GM23338 (cell line): ENCODE results near the gene TM4SF5. TPM values are rescaled to one million over a fixed set of nuclear protein-coding genes. Genes with fewer than 3 reads are reported as not detected.

Experiments
- ATAC-seq: fragments of 200-7000 bp; cut with Tn5 transposase; 3 replicates; pipeline ENCODE4 v1.9.1; 2020
- DNase-seq: peaks from one replicate; pipeline ENCODE4 v3.0.0-alpha.2; 2015; ENCODE audit warnings: low spot score
- H2AFZ ChIP-seq: fragments of 200-600 bp; sonication (generic); 2 replicates; pipeline ENCODE4 v1.8.0; 2016; ENCODE audit warnings: antibody characterized with exemption, mild to moderate bottlenecking, moderate library complexity
- H3F3A ChIP-seq: fragments of 200-600 bp; sonication (generic); replicated peaks from 2 replicates; pipeline ENCODE4 v1.8.0; 2017; ENCODE audit warnings: antibody characterized with exemption, mixed run types, low read depth
- H3K27ac ChIP-seq: fragments of 200-600 bp; sonication (generic); 2 replicates; pipeline ENCODE4 v1.6.1; 2016; ENCODE audit warnings: low read depth
- H3K27me3 ChIP-seq: fragments of 200-600 bp; sonication (generic); 2 replicates; pipeline ENCODE4 v1.8.0; 2016; ENCODE audit warnings: mild to moderate bottlenecking, mixed run types, moderate library complexity; ENCODE audit not compliant: insufficient read depth
- H3K36me3 ChIP-seq: fragments of 200-600 bp; sonication (generic); 2 replicates; pipeline ENCODE4 v1.8.0; 2016; ENCODE audit warnings: mild to moderate bottlenecking; ENCODE audit not compliant: insufficient read depth
- H3K4me1 ChIP-seq: fragments of 200-600 bp; sonication (generic); 2 replicates; pipeline ENCODE4 v1.8.0; 2016; ENCODE audit warnings: mild to moderate bottlenecking, moderate library complexity; ENCODE audit not compliant: insufficient read depth
- H3K4me2 ChIP-seq: fragments of 200-600 bp; sonication (generic); 2 replicates; pipeline ENCODE4 v1.7.1; 2017; ENCODE audit warnings: mixed run types
- H3K4me3 ChIP-seq: fragments of 200-600 bp; sonication (generic); 2 replicates; pipeline ENCODE4 v1.6.1; 2016; ENCODE audit warnings: mixed run types
- H3K79me2 ChIP-seq: fragments of 200-600 bp; sonication (generic); replicated peaks from 2 replicates; pipeline ENCODE4 v1.8.0; 2017; ENCODE audit warnings: mild to moderate bottlenecking; ENCODE audit not compliant: insufficient read depth
- H3K9me2 ChIP-seq: fragments of 200-600 bp; sonication (generic); 2 replicates; pipeline ENCODE4 v1.8.0; 2017; ENCODE audit not compliant: insufficient read depth
- H4K20me1 ChIP-seq: fragments of 200-600 bp; sonication (generic); replicated peaks from 2 replicates; pipeline ENCODE4 v1.8.0; 2017; ENCODE audit warnings: mild to moderate bottlenecking; ENCODE audit not compliant: insufficient read depth
- H3K27ac Mint-ChIP-seq: 2 replicates; pipeline ENCODE4 v1.8.0; 2020; ENCODE audit warnings: inconsistent platforms, mild to moderate bottlenecking, moderate library complexity, mixed read lengths
- H3K27me3 Mint-ChIP-seq: 3 replicates; pipeline ENCODE4 v1.8.0; 2022; ENCODE audit warnings: low read depth, mild to moderate bottlenecking, moderate library complexity, mixed read lengths, inconsistent platforms; ENCODE audit not compliant: insufficient read depth, poor library complexity
- H3K36me3 Mint-ChIP-seq: 3 replicates; pipeline ENCODE4 v1.8.0; 2021; ENCODE audit warnings: low read depth, mild to moderate bottlenecking, inconsistent platforms, moderate library complexity, mixed read lengths
- H3K4me1 Mint-ChIP-seq: 3 replicates; pipeline ENCODE4 v1.8.0; 2020; ENCODE audit warnings: mild to moderate bottlenecking, inconsistent platforms, mixed read lengths
- H3K4me3 Mint-ChIP-seq: 3 replicates; pipeline ENCODE4 v1.8.0; 2021; ENCODE audit warnings: moderate library complexity, mild to moderate bottlenecking, inconsistent platforms, mixed read lengths
- H3K9me3 Mint-ChIP-seq: 3 replicates; pipeline ENCODE4 v1.8.0; 2020; ENCODE audit warnings: moderate library complexity, mild to moderate bottlenecking, inconsistent platforms, mixed read lengths
- CREB1 ChIP-seq: fragments of 250-450 bp; sonication (Bioruptor Pico); IDR thresholded peaks from 2 replicates; pipeline ENCODE4 v1.5.0; 2020; ENCODE audit warnings: low read depth, mild to moderate bottlenecking, moderate library complexity
- EZH2 ChIP-seq: fragments of 200-600 bp; sonication (generic); IDR thresholded peaks from one replicate; pipeline ENCODE4 v1.8.0; 2017; ENCODE audit warnings: antibody characterized with exemption, mild to moderate bottlenecking, low read depth; ENCODE audit not compliant: unreplicated experiment
- EZH2phosphoT487 ChIP-seq: fragments of 200-600 bp; sonication (generic); IDR thresholded peaks from one replicate; pipeline ENCODE4 v1.8.1; 2018; ENCODE audit warnings: antibody characterized with exemption; ENCODE audit not compliant: unreplicated experiment
- JUNB ChIP-seq: IDR thresholded peaks from one replicate; pipeline ENCODE4 v1.6.1; 2016; ENCODE audit warnings: antibody characterized with exemption; ENCODE audit not compliant: unreplicated experiment
- NANOG ChIP-seq: IDR thresholded peaks from 2 replicates; pipeline ENCODE4 v1.6.1; 2016; ENCODE audit warnings: antibody characterized with exemption, borderline replicate concordance
- POLR2AphosphoS5 ChIP-seq: IDR thresholded peaks from 2 replicates; pipeline ENCODE4 v1.6.1; 2016; ENCODE audit warnings: antibody characterized with exemption, low read depth
- STAT1 ChIP-seq: IDR thresholded peaks from one replicate; pipeline ENCODE4 v1.6.1; 2016; ENCODE audit warnings: antibody characterized with exemption; ENCODE audit not compliant: unreplicated experiment
- ZNF114 ChIP-seq: fragments of 250-450 bp; sonication (Bioruptor Pico); IDR thresholded peaks from 2 replicates; pipeline ENCODE4 v1.5.0; 2020; ENCODE audit warnings: mild to moderate bottlenecking, moderate library complexity
- ZNF331 ChIP-seq: fragments of 250-450 bp; sonication (Bioruptor Pico); IDR thresholded peaks from 2 replicates; pipeline ENCODE4 v1.5.0; 2020; ENCODE audit warnings: low read depth, mild to moderate bottlenecking, moderate library complexity
- polyA plus RNA-seq: library from polyadenylated mRNA; unstranded; fragments of >200 nt; fragmentation: Nextera tagmentation; extraction: Ambion mirVana; gene quantifications from 2 replicates; pipeline ENCODE4 v1.2.1, GENCODE V29; 2016
- total RNA-seq: library from RNA; depleted of rRNA; stranded (reverse); fragments of >200 nt; shearing (Covaris generic); gene quantifications from 2 replicates; pipeline ENCODE4 v1.2.3, GENCODE V29; 2014
- TF ChIP-seq, protein P1 (sequence below), 2 experiments: fragments of 200-600 bp in 1 of 2; sonication (generic) in 1 of 2; conservative IDR thresholded peaks; 2 replicates each; pipeline versions ENCODE4 v1.5.1 to v1.6.1; 2016 to 2017; ENCODE audit warnings: antibody characterized with exemption in 2 of 2, low read depth in 2 of 2, mild to moderate bottlenecking in 2 of 2, moderate library complexity in 1 of 2
- TF ChIP-seq, protein P2 (sequence below): IDR thresholded peaks from one replicate; pipeline ENCODE4 v1.6.1; 2018; ENCODE audit warnings: antibody characterized with exemption; ENCODE audit not compliant: unreplicated experiment
- TF ChIP-seq, protein P3 (sequence below): IDR thresholded peaks from 2 replicates; pipeline ENCODE4 v1.6.1; 2016; ENCODE audit warnings: antibody characterized with exemption
- TF ChIP-seq, protein P4 (sequence below): fragments of 250-450 bp; sonication (Bioruptor Pico); IDR thresholded peaks from 2 replicates; pipeline ENCODE4 v1.5.0; 2020; ENCODE audit warnings: mild to moderate bottlenecking, moderate library complexity

Gene TM4SF5
- total and polyA plus RNA-seq, 2 experiments from 2014 or later = not detected

DNA sequence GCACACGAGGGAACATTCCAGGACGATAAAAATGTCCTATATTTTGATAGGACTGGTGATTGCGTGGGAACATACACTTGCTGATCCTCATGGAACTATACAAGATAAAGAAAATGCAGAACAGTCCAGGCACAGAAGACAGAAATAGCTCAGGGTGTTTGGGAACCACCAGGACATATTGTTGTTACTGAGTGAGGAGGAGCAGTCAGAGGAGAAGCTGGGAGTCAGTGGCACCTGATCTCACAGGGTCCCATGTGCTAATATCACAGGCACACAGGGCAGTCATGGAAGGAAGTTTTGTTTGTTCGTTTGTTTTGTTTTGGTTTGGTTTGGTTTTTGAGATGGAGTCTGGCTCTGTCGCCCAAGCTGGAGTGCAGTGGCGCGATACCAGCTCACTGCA lies 41.0 kb downstream of the TM4SF5 start:
- peaks cover 2% of the 10 kb centered on the region for H3K9me3 Mint-ChIP-seq
- no peak overlapping the region for H3K27ac ChIP-seq
- 0 out of 2 replicates have a peak, but pooled peaks cover 3% of the 10 kb centered on the region for H3F3A ChIP-seq
- H3K36me3 Mint-ChIP-seq = peaks cover 39% of the 10 kb centered on the region
- no peak overlapping the region for H3K27ac Mint-ChIP-seq
- no peak overlapping the region for H3K4me2 ChIP-seq
- H3K36me3 ChIP-seq = peaks cover 20% of the 10 kb centered on the region
- H3K4me1 Mint-ChIP-seq = peaks cover 5% of the 10 kb centered on the region; the same call in 2 of the 3 replicates
- H3K27me3 ChIP-seq = no peaks in the 10 kb centered on the region
- ATAC-seq (no peak), DNase-seq (no peak)
- H3K4me1 ChIP-seq = peaks cover 3% of the 10 kb centered on the region; the same call in 1 of the 2 replicates
- H4K20me1 ChIP-seq = no peaks in the 10 kb centered on the region
- H3K27me3 Mint-ChIP-seq = peaks cover 9% of the 10 kb centered on the region
- H3K79me2 ChIP-seq = no peaks in the 10 kb centered on the region
- no peak overlapping the region for H3K4me3 ChIP-seq
- H3K4me3 Mint-ChIP-seq = no peak overlapping the region
- TF ChIP-seq, protein P1, sequence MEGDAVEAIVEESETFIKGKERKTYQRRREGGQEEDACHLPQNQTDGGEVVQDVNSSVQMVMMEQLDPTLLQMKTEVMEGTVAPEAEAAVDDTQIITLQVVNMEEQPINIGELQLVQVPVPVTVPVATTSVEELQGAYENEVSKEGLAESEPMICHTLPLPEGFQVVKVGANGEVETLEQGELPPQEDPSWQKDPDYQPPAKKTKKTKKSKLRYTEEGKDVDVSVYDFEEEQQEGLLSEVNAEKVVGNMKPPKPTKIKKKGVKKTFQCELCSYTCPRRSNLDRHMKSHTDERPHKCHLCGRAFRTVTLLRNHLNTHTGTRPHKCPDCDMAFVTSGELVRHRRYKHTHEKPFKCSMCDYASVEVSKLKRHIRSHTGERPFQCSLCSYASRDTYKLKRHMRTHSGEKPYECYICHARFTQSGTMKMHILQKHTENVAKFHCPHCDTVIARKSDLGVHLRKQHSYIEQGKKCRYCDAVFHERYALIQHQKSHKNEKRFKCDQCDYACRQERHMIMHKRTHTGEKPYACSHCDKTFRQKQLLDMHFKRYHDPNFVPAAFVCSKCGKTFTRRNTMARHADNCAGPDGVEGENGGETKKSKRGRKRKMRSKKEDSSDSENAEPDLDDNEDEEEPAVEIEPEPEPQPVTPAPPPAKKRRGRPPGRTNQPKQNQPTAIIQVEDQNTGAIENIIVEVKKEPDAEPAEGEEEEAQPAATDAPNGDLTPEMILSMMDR (conservative IDR thresholded peaks at IDR 0.05; ENCODE audit: low read depth in 2 of 2) = no peak
- TF ChIP-seq, protein P2, sequence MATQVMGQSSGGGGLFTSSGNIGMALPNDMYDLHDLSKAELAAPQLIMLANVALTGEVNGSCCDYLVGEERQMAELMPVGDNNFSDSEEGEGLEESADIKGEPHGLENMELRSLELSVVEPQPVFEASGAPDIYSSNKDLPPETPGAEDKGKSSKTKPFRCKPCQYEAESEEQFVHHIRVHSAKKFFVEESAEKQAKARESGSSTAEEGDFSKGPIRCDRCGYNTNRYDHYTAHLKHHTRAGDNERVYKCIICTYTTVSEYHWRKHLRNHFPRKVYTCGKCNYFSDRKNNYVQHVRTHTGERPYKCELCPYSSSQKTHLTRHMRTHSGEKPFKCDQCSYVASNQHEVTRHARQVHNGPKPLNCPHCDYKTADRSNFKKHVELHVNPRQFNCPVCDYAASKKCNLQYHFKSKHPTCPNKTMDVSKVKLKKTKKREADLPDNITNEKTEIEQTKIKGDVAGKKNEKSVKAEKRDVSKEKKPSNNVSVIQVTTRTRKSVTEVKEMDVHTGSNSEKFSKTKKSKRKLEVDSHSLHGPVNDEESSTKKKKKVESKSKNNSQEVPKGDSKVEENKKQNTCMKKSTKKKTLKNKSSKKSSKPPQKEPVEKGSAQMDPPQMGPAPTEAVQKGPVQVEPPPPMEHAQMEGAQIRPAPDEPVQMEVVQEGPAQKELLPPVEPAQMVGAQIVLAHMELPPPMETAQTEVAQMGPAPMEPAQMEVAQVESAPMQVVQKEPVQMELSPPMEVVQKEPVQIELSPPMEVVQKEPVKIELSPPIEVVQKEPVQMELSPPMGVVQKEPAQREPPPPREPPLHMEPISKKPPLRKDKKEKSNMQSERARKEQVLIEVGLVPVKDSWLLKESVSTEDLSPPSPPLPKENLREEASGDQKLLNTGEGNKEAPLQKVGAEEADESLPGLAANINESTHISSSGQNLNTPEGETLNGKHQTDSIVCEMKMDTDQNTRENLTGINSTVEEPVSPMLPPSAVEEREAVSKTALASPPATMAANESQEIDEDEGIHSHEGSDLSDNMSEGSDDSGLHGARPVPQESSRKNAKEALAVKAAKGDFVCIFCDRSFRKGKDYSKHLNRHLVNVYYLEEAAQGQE = no peak
- TF ChIP-seq EZH2 (no peak), NANOG (no peak), POLR2AphosphoS5 (no peak), EZH2phosphoT487 (no peak), ZNF114 (no peak), CREB1 (no peak), ZNF331 (CRISPR knock-in tag) (no peak), JUNB (no peak), STAT1 (no peak)
- TF ChIP-seq, protein P3, sequence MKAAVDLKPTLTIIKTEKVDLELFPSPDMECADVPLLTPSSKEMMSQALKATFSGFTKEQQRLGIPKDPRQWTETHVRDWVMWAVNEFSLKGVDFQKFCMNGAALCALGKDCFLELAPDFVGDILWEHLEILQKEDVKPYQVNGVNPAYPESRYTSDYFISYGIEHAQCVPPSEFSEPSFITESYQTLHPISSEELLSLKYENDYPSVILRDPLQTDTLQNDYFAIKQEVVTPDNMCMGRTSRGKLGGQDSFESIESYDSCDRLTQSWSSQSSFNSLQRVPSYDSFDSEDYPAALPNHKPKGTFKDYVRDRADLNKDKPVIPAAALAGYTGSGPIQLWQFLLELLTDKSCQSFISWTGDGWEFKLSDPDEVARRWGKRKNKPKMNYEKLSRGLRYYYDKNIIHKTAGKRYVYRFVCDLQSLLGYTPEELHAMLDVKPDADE = no peak
- TF ChIP-seq, protein P4, sequence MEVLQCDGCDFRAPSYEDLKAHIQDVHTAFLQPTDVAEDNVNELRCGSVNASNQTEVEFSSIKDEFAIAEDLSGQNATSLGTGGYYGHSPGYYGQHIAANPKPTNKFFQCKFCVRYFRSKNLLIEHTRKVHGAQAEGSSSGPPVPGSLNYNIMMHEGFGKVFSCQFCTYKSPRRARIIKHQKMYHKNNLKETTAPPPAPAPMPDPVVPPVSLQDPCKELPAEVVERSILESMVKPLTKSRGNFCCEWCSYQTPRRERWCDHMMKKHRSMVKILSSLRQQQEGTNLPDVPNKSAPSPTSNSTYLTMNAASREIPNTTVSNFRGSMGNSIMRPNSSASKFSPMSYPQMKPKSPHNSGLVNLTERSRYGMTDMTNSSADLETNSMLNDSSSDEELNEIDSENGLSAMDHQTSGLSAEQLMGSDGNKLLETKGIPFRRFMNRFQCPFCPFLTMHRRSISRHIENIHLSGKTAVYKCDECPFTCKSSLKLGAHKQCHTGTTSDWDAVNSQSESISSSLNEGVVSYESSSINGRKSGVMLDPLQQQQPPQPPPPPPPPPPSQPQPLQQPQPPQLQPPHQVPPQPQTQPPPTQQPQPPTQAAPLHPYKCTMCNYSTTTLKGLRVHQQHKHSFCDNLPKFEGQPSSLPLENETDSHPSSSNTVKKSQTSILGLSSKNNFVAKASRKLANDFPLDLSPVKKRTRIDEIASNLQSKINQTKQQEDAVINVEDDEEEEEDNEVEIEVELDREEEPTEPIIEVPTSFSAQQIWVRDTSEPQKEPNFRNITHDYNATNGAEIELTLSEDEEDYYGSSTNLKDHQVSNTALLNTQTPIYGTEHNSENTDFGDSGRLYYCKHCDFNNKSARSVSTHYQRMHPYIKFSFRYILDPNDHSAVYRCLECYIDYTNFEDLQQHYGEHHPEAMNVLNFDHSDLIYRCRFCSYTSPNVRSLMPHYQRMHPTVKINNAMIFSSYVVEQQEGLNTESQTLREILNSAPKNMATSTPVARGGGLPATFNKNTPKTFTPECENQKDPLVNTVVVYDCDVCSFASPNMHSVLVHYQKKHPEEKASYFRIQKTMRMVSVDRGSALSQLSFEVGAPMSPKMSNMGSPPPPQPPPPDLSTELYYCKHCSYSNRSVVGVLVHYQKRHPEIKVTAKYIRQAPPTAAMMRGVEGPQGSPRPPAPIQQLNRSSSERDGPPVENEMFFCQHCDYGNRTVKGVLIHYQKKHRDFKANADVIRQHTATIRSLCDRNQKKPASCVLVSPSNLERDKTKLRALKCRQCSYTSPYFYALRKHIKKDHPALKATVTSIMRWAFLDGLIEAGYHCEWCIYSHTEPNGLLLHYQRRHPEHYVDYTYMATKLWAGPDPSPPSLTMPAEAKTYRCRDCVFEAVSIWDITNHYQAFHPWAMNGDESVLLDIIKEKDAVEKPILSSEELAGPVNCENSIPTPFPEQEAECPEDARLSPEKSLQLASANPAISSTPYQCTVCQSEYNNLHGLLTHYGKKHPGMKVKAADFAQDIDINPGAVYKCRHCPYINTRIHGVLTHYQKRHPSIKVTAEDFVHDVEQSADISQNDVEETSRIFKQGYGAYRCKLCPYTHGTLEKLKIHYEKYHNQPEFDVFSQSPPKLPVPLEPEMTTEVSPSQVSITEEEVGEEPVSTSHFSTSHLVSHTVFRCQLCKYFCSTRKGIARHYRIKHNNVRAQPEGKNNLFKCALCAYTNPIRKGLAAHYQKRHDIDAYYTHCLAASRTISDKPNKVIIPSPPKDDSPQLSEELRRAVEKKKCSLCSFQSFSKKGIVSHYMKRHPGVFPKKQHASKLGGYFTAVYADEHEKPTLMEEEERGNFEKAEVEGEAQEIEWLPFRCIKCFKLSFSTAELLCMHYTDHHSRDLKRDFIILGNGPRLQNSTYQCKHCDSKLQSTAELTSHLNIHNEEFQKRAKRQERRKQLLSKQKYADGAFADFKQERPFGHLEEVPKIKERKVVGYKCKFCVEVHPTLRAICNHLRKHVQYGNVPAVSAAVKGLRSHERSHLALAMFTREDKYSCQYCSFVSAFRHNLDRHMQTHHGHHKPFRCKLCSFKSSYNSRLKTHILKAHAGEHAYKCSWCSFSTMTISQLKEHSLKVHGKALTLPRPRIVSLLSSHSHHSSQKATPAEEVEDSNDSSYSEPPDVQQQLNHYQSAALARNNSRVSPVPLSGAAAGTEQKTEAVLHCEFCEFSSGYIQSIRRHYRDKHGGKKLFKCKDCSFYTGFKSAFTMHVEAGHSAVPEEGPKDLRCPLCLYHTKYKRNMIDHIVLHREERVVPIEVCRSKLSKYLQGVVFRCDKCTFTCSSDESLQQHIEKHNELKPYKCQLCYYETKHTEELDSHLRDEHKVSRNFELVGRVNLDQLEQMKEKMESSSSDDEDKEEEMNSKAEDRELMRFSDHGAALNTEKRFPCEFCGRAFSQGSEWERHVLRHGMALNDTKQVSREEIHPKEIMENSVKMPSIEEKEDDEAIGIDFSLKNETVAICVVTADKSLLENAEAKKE = no peak
- H2AFZ ChIP-seq = no peak overlapping the region
- no peaks in the 10 kb centered on the region for H3K9me2 ChIP-seq
